DMS 273 (cell line): ENCODE results near the gene AKAIN1.

Experiments used
- DNase-seq: peaks from one replicate; lab custom pipeline; 2025; ENCODE audit not compliant: unreplicated experiment; lab: John Stamatoyannopoulos, UW

AKAIN1 gene, protein sequence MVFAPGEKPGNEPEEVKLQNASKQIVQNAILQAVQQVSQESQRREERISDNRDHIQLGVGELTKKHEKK

DNA sequence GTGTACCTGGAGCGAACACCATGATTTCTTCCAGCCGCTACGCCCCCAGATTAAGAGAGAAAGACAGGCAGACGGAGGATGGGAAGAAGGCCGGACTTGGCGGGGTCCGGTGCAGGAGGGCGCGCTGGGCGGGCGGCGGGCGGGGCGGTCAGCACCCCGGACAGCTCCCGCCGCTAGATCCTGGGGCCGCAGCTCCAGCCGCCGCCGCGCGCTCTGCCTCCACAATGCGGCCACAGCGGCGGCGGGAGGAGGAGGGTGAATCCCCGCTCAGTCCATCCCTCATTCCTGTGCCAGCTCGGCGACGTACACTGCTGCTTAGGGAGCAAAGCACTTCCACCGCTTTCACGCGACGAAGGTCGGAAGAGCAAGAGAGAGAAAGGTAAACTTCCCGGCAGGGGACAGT, at the start of gene AKAIN1:
TSS of gene AKAIN1 (minus strand) at position 226 of the 403 bp plus-strand sequence. CDS start at position 22, 204 bp downstream.
- peak; percentile 79 for DNase-seq

DNA sequence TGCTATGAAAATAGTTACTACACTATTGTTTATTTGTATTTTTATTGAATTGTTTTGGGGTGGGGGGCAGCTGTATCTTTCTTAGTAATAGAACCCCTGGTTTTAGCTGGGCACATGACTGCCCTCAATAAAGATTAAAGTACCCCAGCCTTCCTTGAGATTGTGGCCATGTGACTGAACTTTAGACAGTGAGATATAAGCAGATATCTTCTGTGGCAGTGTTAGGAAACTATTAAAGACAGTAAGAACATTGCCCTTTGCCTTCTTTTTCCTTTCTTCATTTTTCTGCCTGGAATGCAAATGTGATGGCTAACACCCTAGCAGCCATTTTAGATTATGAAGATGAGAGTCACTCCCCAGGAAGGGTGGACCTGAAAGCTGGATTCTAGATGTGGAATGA, 47.9 kb upstream of the AKAIN1 start:
- DNase-seq, result no peak

DNA sequence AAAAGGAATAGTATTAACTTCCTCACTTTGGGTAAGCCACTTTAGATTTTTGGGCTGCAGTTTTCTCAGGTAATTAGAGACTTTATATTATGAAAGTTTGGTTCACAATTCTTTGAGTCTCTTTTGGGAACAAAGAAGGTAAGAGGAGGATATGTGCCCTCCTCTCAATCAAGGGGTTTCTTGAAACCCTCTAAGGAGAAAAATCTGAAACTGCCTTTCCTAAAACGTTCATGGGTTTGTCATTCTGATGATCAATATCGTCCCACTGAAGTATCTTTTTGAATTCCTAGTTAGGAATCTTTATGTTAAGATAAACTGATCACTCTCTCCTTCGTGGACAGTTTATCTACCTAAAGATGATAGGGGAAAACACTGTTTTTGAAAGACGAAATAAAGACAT, 42.4 kb upstream of the AKAIN1 start:
- DNase-seq, result no peak

DNA sequence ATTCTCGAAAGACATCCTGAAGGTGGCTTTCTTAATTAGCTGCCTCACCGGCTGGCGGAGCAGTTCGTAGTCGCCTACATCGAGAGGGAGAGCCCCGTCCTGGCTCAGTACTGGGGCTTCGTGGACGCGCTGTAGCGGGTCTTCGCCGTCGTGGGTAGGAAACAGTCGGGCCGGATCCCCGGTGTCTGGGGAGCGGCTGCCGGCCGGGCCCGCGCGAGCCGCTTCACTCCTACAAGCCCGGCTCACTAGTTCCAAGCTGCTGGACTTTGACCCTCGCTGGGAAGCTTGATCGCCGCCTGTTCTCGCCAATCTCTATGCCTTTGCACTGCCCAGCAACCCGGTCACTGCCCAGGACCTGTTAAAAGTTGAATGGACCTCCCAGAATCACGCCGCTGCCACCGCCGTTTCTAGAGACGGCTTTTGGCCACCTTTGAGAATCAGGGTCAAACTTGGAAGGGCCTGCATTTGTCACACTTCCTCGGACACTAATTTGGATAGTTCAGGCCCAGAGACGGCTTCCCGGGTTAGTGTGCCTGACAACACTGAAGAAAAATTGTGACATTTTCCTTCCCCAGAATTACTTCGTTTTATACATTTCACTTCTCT, 41.4 kb upstream of the AKAIN1 start:
- DNase-seq, result peak; percentile 72

DNA sequence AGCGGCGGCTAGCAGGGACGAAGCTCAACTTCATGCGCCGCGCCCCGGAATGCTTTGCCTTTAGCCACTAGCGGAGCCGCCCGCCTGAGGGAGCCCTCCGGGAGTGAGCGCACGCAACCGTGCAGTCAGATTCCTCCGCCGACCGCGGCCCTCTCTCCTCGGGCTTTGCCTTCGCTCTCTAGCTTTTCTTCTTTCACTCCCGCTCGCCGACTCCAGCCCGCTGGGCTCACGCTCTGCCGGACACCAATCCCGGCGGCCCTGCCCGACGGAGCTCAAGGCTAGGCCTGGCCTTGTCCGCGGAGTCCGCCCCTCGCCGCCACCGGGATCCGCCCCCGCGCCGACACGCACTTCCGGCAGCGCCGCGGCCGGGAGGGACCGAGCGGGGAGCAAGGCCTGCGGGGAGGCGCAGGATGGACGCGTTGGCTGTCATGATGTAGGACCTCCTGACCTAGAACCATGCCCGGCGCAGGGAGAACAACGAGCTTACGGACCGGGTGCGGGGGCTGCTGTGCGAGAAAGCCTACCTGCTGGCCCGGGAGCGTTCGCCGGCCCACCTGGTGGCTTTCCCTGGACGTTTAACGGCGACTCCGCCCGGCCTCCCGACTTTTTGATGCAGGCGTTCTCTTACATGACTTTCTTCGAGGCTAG, 40.8 kb upstream of the AKAIN1 start:
- DNase-seq, result peak; percentile 96

DNA sequence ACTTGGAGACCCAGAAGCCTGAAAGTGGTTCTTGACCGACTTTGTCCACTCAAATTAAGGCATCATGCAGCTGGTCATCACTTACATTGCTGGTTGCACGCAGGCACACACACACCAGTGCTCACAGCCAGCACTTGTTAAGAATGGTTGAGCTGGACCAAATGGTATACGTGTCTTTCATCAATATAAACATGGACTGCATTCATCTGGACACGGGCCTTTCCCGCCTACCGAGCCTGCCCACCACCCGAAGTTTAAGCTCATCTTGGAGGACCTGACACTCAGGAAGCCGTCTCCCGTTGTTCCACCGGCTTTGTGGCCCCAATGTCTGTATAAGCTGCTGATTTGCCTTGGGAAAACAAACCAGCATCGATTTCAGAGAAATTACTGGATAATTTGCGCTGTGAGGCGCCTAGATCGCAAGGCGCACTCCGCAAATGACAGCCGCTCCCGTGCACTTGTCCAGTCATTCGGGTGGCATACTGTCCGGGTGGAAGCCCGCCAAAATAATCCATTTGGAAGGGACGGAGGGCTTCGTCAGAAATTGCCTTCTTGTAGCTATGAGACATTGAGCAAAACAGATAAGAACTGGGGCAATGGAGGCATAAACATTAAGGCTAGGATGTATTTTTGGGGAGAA, 40.1 kb upstream of the AKAIN1 start:
- peak; percentile 90 for DNase-seq

DNA sequence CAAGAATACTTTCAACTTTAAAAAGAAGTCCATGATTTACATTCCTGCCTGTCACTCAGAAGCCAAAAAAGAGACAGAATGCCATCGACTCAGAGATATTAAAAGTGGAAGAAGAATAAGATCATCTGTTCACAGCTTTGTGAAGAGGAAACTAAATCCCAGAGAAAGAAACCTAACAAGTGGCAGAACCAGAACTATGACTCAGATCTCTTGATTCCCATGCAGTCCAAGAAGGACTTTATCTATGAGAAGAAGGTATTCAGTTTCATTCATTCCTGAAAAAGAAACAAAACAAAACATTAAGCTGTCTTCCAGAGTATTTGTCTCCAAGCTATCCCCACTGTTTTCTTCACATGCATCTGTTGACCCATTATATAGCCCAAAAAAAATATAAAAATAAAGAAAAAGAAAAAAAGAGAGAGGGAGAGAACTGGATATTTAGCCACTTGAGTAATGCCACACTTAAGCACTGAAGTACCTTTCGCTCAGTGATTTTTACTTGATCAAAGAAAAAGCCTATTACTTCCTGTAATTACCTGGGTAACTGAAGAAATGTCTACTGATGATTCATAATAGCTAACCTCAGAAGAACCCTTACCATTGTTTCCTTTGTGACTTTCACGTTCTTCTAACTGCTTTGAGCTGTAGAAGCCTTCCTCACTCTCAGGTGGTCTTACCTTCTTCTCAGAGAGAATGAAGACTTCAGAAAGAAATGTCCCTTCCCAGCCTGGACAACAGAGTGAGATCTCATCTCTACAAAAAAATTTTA, 17.7 kb upstream of the AKAIN1 start:
- DNase-seq, result no peak

DNA sequence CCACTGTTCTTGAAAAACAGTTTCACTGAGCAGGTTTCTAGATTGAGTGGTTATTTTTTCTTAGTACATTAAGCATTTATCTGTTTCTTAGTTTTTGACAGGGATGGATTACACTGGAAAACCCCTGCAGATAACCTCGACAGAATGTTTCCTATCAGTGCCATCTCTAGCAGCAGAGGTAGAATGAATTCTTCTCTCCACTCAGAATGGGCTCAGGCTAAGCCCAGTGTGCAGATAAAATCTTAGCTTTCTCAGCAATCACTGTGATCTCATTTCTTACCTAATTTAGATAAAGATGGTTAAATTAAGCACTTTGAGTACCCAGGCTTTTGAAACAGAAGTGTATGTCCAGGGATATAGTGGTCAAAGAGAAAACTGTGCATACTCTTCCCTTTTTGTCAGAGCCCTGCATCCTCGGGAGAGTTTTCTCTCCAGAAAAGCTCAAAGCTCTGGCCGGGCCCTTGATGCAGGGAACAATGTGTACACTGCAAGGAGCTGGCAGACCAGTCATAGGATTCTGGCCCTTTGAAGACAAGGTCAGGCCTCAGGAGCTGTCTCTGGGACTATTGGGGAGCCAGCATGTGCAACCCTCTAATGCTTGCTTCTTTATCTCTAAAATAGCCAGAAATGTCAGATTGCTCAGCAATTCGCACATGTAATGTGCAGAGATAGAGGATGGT, 10.6 kb upstream of the AKAIN1 start:
- no peak for DNase-seq

DNA sequence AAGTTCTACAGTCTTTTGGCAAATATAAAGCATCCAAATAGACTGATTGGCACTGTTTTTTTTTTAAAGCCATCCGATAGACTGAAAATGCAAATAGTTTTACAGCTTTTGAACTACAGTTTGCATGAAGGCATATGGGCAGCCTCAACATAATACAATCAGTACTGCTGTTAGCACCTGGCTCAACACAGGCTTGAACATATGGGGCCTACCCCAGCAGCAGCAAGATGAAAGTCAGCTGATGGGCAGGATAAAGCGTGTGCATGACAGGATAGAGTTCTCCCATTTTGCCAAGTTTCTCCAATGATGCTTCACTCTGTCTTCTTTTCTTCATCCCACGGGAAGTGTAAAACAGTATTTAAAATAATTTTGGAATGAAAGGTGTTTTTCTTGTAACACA, 1.3 kb upstream of the AKAIN1 start:
- DNase-seq, result peak; percentile 83

DNA sequence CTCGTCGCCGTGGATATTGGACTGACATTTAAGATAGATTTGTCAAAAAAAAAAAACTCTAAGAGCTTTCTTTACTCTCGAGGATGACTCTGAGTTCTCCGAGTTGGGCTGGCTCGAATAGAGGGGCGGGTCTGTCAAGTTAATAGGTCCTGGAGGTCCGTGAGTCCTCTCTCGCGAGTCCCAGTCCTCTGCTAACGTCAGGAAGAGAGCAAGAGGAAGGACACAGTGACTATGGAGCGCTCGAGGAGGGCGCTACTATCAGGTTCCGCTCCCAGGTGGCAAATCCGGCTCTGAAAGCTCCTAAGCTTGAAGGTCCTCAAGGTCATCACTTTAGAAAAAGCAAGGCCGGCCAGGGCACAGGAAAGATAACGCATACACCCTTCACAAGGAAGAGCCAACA, 404 bp upstream of the AKAIN1 start:
- peak; percentile 36 for DNase-seq

DNA sequence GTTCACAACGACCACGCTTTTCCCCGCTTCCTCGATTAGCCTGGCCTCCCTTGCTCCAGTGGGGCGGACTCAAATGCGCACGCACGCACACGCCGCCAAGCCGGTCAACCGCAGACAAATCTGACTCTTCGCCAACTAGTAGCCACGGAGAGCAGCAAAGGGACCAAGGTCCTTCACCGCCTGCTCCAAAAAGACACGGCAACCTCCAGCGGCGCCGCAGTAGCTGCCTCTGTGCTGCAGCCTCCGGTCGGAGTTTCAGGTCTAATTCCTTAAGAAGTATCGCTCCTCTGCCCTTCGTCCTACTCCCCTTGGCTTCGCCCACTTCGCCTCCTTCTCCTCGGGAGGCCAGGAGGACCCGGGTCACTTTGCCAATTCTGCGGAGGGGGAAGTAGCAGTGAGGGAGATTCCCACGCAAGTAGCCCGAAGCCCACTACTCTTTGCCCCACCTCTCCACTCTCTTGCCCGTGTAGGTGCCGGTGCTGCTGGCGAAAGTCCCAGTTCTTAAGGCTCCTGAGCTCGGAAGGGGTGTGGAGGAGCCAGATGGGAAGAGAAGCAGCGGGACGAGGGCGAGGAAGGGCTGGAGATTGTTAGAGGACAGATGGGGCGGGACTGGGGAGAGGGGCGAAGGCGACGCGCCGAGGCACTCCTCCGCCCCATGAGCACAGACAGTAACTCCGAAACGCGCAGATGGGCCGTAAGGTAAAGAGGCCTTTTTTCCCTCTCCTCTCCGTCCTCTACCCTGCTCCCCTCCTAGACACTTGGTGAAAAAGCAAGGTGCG, 615 bp downstream of the AKAIN1 start:
- peak; percentile 72 for DNase-seq

DNA sequence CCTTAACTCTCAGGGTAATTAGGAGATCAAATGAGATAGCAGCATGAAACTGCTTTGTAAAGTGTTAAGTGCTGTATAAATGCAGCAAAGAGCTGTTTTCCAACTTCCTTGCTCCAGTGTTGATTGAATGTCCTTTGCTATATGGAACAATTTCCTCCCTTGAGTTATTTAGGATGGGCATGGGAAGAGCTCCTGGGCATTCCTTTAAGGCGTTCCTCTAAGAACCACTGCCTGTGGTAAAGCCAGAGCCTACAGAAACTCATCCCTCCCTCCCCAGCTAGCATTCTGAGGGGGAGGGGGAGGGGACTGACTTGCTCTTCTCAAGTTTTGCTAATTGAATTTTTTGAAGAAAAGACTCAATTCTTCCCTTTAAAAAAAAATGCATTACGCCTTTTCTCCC, 1.4 kb downstream of the AKAIN1 start:
- DNase-seq, result no peak

DNA sequence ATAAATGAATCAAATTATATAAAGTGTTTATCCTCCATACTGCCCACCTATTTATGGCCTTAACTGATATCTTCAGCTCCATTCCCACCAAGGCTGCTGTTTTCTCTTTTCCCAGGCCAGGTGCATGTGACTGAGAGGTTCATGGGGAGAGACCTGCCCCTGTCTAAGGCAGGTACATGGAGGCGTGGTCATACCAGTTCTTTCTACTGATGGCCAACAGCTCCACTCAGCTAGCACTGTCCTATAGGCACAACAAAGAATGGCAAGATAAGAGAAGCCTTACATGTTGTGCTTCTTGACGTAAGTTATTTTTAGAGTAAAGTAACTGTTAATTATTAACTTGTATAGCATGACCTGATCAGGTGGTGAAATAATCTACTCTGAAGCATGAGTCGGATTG, 16.8 kb downstream of the AKAIN1 start:
- no peak for DNase-seq

DNA sequence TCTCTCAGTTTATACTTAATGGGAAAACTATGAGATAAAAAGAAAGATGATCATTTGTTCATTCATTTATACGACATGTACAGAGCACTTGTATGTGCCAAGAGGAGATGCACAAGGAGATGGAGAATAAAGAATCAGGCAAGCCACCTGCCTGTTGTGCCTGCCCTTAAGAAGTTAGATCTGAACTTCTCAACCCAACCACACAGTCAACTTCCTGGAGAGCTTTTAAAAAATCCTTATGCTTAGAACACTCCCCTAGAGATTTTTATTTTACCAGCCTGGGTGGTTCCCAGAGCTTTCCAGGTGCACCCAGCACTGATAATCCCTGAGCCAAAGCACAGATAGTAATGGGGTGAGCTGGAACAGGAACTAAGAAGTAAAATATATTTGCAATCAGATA, 18.5 kb downstream of the AKAIN1 start:
- DNase-seq, result no peak

DNA sequence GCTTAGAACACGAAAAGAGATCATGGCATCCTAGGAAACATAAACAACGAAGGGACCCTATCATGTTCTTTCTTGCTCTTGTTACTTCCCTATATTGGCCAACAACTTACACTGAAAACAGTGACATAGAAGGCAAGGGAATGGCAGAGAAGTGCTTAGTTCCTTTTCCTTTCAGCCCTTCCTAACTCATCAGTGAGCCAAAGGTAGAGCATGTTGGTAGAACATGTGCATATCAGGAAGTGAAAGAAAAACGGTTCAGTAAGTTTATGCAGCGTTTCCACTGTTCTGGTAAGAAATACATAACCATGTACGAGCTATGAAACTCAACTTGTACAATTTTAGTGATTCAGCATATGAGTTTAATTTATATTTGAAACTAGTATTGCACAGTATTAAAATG, 21.7 kb downstream of the AKAIN1 start:
- DNase-seq, result no peak

DNA sequence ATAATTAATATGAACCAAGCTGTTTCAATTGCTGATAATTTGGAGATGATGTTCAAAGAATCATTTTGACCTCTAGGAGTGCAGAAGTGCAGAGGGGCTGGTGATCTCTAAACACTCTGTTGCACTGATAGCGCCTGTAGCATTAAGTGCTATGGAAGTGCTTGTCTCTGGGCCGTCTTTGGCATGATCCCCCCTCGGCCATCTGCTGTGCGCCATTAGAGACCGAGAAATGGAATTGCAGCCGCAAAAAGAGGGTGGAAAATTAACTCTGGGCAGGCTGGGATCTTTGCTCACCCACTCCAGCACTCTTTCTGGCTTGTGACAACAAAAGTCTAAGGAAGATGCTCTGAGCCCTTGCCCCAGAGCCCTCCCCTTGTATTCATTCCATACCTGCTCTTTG, 23.4 kb downstream of the AKAIN1 start:
- peak; percentile 58 for DNase-seq

DNA sequence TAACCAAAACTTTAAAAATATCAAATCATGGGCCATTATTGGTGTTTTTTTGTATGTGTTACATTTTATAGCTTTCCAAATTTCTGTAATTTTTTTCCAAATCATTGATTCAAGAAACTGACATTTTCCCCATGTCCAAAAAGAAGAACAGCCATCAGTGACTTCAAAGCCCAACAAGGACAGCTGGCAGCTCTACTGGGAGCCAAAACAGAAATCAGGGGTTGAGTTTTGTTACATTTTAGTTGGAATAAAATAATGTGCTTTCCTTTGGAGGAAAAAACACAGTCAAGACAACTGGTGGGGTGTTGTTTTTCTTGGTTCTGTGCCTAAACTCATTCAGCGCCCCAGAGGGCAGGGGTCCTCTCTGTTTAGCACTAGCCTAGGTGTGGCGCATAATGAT, 23.8 kb downstream of the AKAIN1 start:
- DNase-seq, result peak; percentile 30

DNA sequence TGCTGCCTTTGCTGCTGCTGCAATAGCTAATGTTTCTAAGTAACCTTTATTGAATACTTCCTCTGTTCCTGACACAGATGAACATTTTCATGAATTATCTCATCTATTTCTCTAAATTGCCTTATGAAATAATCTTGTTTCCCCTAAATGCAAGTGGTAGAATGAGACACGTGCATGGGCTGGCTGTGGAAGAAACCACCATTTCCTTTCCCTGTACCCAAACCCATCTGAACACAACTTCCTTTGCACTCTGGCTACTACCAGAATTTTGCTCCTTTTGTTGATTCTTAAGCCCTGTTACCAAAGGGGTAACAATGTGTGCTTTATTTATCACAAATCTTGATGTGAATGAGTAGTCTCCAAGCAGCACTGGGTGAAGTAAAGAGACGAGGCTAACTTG, 29.2 kb downstream of the AKAIN1 start:
- no peak for DNase-seq

DNA sequence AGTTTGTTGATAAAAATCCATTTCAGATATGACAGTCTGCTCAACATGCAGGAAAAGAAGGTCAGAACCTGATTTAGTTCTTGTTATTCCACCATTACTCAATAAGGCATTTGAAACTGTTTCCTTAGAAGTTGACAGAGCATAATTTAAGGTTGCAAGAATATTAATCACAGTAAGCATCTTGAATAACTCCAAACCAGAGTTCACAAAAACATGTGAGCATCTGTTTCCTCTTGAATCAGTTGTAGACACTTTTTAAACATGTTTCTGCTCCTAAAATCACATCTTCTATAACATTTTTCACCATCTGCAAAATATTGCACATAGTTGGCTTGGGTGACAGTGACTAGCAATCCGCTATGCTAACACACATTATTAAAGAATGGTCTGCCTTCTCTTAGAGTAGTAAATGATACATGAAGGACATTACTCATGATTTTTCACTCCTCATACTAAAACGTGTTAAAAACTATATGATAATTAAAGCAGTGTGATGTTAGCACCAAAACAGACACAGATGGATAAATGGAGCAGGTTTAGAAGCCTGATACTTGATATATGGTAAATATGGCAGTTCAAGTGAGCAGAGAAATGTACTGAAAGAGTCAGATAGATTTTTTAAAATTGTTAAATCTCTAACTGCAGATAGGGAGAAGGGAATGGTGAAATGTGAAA, 30.3 kb downstream of the AKAIN1 start:
- no peak for DNase-seq

DNA sequence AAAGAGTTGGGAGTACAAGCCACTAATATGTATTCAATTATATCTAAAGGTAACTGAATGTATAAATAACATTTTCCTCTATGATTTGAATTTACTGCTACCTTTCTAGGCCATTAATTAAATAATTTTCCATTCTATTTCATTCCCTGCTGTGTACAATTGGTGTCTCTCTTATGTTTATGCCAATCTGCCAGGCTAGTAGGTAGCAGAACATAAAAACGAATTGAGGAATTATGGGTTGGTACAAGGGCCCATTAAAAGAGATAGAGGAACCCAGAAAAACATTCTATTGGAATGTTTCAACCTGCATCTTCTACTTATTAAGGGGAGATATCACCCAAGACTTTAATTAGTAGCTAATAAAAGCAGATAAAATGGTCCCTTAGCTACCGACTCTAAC, 32.2 kb downstream of the AKAIN1 start:
- no peak for DNase-seq
